Natural killer cell treated with Interleukin-12 subunit alpha and Interleukin-12 subunit beta and Interleukin-15 and Interleukin-18, amount 100 ng/mL, for 72 hours (primary cell): Measurements from ENCODE around the gene TACR3. TPM values are rescaled to one million over a fixed set of nuclear protein-coding genes. Genes with fewer than 3 reads are reported as not detected.
"Not testable (repeated sequence)": the region's sequence is repeated elsewhere in the genome, so short reads cannot be mapped to it uniquely, and the experiment has no call there.

ENCODE experiments used
- ATAC-seq, 2 donors: fragments of 150-1000 bp; cut with Tn5 transposase in 1 of 2; sonication (Bioruptor Pico), chemical (Tn5 transposase) in 1 of 2; 2 replicates each; pipeline ENCODE4 v1.10.0; 2021
- DNase-seq: peaks from one replicate; pipeline ENCODE4 v3.0.0; 2022; ENCODE audit warnings: low spot score
- H3K27ac Mint-ChIP-seq, 2 donors: 1 replicate in 1 of 2; 2 replicates in 1 of 2; pipeline ENCODE4 v1.8.0; 2022; ENCODE audit warnings: mixed read lengths in 2 of 2, mild to moderate bottlenecking in 1 of 2, moderate library complexity in 1 of 2
- H3K27me3 Mint-ChIP-seq, 2 donors: 1 replicate in 1 of 2; 2 replicates in 1 of 2; pipeline ENCODE4 v1.8.0; 2022; ENCODE audit warnings: mixed read lengths in 2 of 2
- H3K36me3 Mint-ChIP-seq: one replicate; pipeline ENCODE4 v1.8.0; 2022; ENCODE audit warnings: mixed read lengths
- H3K4me1 Mint-ChIP-seq, 2 donors: 1 replicate in 1 of 2; 2 replicates in 1 of 2; pipeline ENCODE4 v1.8.0; 2022; ENCODE audit warnings: low read depth in 2 of 2, mixed read lengths in 2 of 2, mild to moderate bottlenecking in 1 of 2
- H3K4me3 Mint-ChIP-seq: one replicate; pipeline ENCODE4 v1.8.0; 2022; ENCODE audit warnings: mixed read lengths
- H3K9me3 Mint-ChIP-seq: 2 replicates; pipeline ENCODE4 v1.8.0; 2022; ENCODE audit warnings: mixed read lengths
- total RNA-seq, 2 donors: library from RNA; stranded (reverse); gene quantifications; one replicate each; pipeline ENCODE4 v1.2.3, GENCODE V29; 2022

The TACR3 gene, protein sequence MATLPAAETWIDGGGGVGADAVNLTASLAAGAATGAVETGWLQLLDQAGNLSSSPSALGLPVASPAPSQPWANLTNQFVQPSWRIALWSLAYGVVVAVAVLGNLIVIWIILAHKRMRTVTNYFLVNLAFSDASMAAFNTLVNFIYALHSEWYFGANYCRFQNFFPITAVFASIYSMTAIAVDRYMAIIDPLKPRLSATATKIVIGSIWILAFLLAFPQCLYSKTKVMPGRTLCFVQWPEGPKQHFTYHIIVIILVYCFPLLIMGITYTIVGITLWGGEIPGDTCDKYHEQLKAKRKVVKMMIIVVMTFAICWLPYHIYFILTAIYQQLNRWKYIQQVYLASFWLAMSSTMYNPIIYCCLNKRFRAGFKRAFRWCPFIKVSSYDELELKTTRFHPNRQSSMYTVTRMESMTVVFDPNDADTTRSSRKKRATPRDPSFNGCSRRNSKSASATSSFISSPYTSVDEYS
- total RNA-seq, result not detected

- DNase-seq (no peak), ATAC-seq (no peak)
- H3K27me3 Mint-ChIP-seq, result peaks cover 0 to 3% of the 10 kb centered on the region in 2 donors
- H3K9me3 Mint-ChIP-seq, result peaks cover 17% of the 10 kb centered on the region
- H3K4me1 Mint-ChIP-seq, result no peaks in the 10 kb centered on the region
- H3K4me3 Mint-ChIP-seq, result no peak within 1 kb of the TSS
- H3K36me3 Mint-ChIP-seq, result peaks cover 6% of the 10 kb centered on the region
- H3K27ac Mint-ChIP-seq, result no peak within 1 kb of the TSS
Observed at GRCh38 chr4:103719830-103720207, at the start of gene TACR3. Gene TACR3, minus strand, starts transcription at chr4:103719985. Its CDS starts 310 bp downstream, at chr4:103719675.

- no peaks in the 10 kb centered on the region for H3K36me3 Mint-ChIP-seq
- no peaks in the 10 kb centered on the region for H3K27me3 Mint-ChIP-seq
- no peak overlapping the region for H3K4me3 Mint-ChIP-seq
- ATAC-seq (no peak), DNase-seq (no peak)
- no peak overlapping the region for H3K27ac Mint-ChIP-seq
- peaks cover 12% of the 10 kb centered on the region for H3K9me3 Mint-ChIP-seq
- no peaks in the 10 kb centered on the region for H3K4me1 Mint-ChIP-seq
Observed at GRCh38 chr4:103757631-103758030, 37.8 kb upstream of the TACR3 start.

GRCh38 chr4:103756741-103757140 lies 37.0 kb upstream of the TACR3 start:
- no peak for ATAC-seq
- peaks cover 12% of the 10 kb centered on the region for H3K9me3 Mint-ChIP-seq
- H3K4me3 Mint-ChIP-seq, result no peak overlapping the region
- no peak for DNase-seq
- no peaks in the 10 kb centered on the region for H3K4me1 Mint-ChIP-seq
- H3K36me3 Mint-ChIP-seq, result no peaks in the 10 kb centered on the region
- H3K27me3 Mint-ChIP-seq, result no peaks in the 10 kb centered on the region
- no peak overlapping the region for H3K27ac Mint-ChIP-seq

GRCh38 chr4:103754844-103755243 lies 35.1 kb upstream of the TACR3 start:
- Mint-ChIP-seq H3K4me1 (no peaks in the 10 kb centered on the region), H3K36me3 (no peaks in the 10 kb centered on the region), H3K4me3 (no peak overlapping the region), H3K27ac (no peak overlapping the region), H3K27me3 (no peaks in the 10 kb centered on the region), H3K9me3 (peaks cover 15% of the 10 kb centered on the region)
- ATAC-seq (no peak), DNase-seq (no peak)

DNA sequence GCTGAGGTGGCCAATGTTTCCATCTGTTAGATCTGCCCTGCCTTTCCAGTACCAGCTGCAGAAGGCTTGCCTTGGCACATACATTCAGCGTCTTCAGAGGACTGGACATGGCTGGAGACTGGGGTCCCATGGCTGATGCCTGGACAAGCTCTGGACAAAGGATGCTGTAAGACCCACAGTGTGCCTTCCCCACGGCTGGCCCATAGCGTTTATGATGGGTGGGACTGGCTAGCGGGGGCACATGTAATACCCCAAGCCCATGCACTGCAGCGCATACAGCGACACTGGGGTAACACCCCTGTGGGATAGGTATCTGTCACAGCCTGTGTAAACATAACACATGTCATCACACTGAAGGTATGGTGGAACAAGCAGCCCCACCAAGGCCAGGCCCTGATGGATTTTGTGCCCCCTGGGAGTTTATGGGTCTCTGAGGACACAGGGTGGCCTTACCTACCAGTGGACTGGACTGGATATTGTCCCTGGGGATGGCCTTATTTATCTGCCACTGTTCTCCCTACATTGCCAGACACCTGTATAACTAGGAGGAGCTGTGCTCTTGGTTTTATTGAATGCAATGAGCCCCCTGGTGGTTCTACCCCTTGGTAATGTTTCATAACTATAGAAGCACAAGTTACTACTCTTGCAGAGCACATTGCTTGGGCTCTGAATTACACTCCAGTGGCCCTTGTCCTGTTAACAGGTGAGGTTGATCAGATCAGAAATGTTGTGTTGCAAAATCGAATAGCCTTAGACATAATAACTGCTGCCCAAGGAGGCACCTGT lies 34.3 kb upstream of the TACR3 start:
- H3K4me3 Mint-ChIP-seq, result no peak overlapping the region
- H3K27me3 Mint-ChIP-seq, result no peaks in the 10 kb centered on the region
- H3K4me1 Mint-ChIP-seq, result no peaks in the 10 kb centered on the region
- ATAC-seq, result peak in 1 of 2 donors; percentile 13
- DNase-seq, result no peak
- no peak overlapping the region for H3K27ac Mint-ChIP-seq
- H3K36me3 Mint-ChIP-seq, result no peaks in the 10 kb centered on the region
- H3K9me3 Mint-ChIP-seq, result peaks cover 10% of the 10 kb centered on the region

- H3K9me3 Mint-ChIP-seq, result peaks cover 23% of the 10 kb centered on the region
- not testable (repeated sequence) for ATAC-seq, H3K27ac Mint-ChIP-seq, H3K4me1 Mint-ChIP-seq, H3K4me3 Mint-ChIP-seq, DNase-seq, H3K36me3 Mint-ChIP-seq, H3K27me3 Mint-ChIP-seq
Observed at GRCh38 chr4:103723150-103723549, 3.4 kb upstream of the TACR3 start.

DNA sequence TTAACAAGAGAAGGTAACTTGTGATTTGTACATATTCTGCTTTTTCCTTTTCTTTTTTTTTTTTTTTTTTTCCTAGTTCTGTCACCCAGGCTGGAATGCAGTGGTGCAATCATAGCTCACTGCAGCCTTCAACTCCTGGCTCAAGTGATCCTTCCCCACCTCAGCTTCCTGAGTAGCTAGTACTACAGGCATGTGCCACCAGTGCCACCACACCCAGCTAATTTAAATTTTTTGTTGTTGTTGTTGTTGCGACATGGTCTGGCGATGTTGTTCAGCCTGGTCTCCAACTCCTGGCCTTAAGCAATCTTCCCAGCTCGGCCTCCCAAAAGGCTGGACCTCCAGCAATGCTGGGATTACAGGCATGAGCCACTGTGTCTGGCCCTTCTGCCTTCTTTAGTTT lies 1.5 kb upstream of the TACR3 start:
- H3K27ac Mint-ChIP-seq, result no peak overlapping the region
- peaks cover 0 to 3% of the 10 kb centered on the region in 2 donors for H3K27me3 Mint-ChIP-seq
- H3K4me3 Mint-ChIP-seq, result no peak overlapping the region
- no peaks in the 10 kb centered on the region for H3K4me1 Mint-ChIP-seq
- ATAC-seq (no peak), DNase-seq (no peak)
- peaks cover 15% of the 10 kb centered on the region for H3K9me3 Mint-ChIP-seq
- H3K36me3 Mint-ChIP-seq, result peaks cover 6% of the 10 kb centered on the region

GRCh38 chr4:103720661-103721060 lies 876 bp upstream of the TACR3 start:
- ATAC-seq, result no peak
- Mint-ChIP-seq H3K27ac (no peak overlapping the region), H3K4me3 (no peak overlapping the region), H3K9me3 (peaks cover 14% of the 10 kb centered on the region), H3K27me3 (peaks cover 0 to 3% of the 10 kb centered on the region in 2 donors), H3K36me3 (peaks cover 6% of the 10 kb centered on the region), H3K4me1 (no peaks in the 10 kb centered on the region)
- no peak for DNase-seq

GRCh38 chr4:103719105-103719829 lies 518 bp downstream of the TACR3 start:
- DNase-seq (no peak), ATAC-seq (peak in 1 of 2 donors; percentile 36)
- Mint-ChIP-seq H3K27me3 (peaks cover 0 to 3% of the 10 kb centered on the region in 2 donors), H3K4me3 (no peak overlapping the region), H3K9me3 (peaks cover 17% of the 10 kb centered on the region), H3K36me3 (peaks cover 6% of the 10 kb centered on the region), H3K4me1 (no peaks in the 10 kb centered on the region), H3K27ac (no peak overlapping the region)

DNA sequence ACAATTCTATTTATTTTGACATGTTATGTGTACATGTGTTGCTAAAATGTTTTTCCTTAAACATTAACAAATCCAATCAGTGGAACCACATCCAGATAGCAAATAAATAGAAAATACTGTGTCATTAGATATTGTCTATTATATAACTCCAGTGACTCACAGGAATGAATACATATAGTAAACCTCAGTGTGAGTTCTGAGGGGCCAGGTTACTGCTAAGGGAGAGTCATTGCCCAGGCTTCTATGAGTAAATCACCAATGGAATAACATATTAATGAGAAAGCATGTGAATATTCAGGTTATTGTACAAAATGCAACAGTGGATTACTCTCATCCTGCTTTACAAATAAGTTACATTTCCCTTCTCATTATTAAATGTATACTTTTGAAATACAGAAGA lies 27.2 kb downstream of the TACR3 start:
- no peaks in the 10 kb centered on the region for H3K4me1 Mint-ChIP-seq
- H3K27ac Mint-ChIP-seq, result no peak overlapping the region
- H3K9me3 Mint-ChIP-seq, result no peaks in the 10 kb centered on the region
- no peak overlapping the region for H3K4me3 Mint-ChIP-seq
- no peaks in the 10 kb centered on the region for H3K36me3 Mint-ChIP-seq
- DNase-seq, result no peak
- no peak for ATAC-seq
- no peaks in the 10 kb centered on the region for H3K27me3 Mint-ChIP-seq

DNA sequence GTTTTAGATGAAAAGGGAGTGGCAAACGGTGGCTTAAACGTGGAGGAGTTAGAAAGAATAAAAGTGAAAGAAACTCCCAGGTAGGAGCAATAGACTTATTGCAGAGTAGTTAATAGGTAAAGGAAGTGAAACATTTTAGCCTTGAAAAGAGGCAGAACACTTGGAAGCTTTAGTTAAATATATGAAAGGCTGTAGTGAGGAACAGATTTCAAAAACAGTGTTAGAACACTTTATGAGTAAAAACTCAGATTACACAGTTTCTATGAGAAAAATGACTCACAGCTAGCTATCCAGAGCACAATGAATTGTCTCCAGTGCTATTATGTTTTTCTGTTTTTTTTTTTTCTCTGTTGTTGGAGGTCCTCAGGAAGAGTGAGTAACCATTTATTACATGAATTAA lies 45.8 kb downstream of the TACR3 start:
- no peaks in the 10 kb centered on the region for H3K4me1 Mint-ChIP-seq
- ATAC-seq (no peak), DNase-seq (no peak)
- H3K36me3 Mint-ChIP-seq, result peaks cover 4% of the 10 kb centered on the region
- H3K27me3 Mint-ChIP-seq, result no peaks in the 10 kb centered on the region
- H3K27ac Mint-ChIP-seq, result no peak overlapping the region
- H3K4me3 Mint-ChIP-seq, result no peak overlapping the region
- H3K9me3 Mint-ChIP-seq, result peaks cover 10% of the 10 kb centered on the region

DNA sequence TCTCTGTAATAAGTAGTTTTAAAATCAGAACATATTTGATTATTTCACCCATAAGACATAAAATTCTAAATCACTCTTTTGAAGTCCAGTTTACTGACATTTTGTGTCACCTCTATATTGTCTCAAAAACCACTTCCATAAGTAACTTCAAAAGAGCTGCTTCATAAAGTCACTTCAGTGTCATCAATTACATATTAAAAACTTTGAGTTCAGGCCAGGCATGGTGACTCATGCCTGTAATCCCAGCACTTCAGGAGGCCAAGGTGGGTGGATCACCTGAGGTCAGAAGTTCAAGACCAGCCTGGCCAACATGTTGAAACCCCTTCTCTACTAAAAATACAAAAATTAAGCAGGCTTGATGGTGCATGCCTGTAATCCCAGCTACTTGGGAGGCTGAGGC lies 53.0 kb downstream of the TACR3 start:
- not testable (repeated sequence) for ATAC-seq, H3K36me3 Mint-ChIP-seq, H3K27me3 Mint-ChIP-seq, H3K27ac Mint-ChIP-seq, H3K4me3 Mint-ChIP-seq, H3K4me1 Mint-ChIP-seq, DNase-seq
- H3K9me3 Mint-ChIP-seq, result peaks cover 13% of the 10 kb centered on the region

- no peaks in the 10 kb centered on the region for H3K4me1 Mint-ChIP-seq
- H3K36me3 Mint-ChIP-seq, result no peaks in the 10 kb centered on the region
- DNase-seq (no peak), ATAC-seq (no peak)
- no peaks in the 10 kb centered on the region for H3K27me3 Mint-ChIP-seq
- no peak overlapping the region for H3K27ac Mint-ChIP-seq
- H3K9me3 Mint-ChIP-seq, result peaks cover 13% of the 10 kb centered on the region
- no peak overlapping the region for H3K4me3 Mint-ChIP-seq
Observed at GRCh38 chr4:103664436-103665075, 55.2 kb downstream of the TACR3 start.
